Limb (tissue), 2 donors: ENCODE results near the gene RNF145.
"Not testable (repeated sequence)": the region's sequence is repeated elsewhere in the genome, so short reads cannot be mapped to it uniquely, and the experiment has no call there.

Experiments
- DNase-seq, 2 donors: peaks; one replicate each; pipeline ENCODE4 v3.0.0-alpha.2; 2016; ENCODE audit errors: extremely low spot score in 2 of 2

RNF145 gene

DNA sequence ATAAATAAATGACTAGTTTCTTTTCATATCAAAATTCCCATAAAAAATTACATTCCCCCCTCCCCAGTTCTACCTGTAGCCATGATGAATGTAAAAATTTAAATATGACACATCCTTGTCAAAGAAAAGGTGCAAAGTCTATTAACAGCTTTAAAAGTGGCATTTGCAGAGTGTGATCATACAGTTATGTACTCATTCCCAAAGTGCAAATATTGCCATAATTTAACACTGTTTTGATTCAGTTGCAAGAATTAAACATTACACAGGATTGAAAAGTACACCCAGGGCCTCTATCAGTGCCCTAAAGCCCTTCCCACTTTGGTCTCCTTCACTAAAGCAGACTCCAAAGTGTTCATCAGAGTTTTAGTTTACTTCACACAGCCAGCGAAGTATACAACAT is 51.8 kb downstream of the RNF145 start:
- DNase-seq = no peak

GRCh38 chr5:159156426-159157238 is 52.7 kb downstream of the RNF145 start:
- peak in 1 of 2 donors; percentile 82 for DNase-seq

- no peak for DNase-seq
Observed at GRCh38 chr5:159155960-159156359, 53.4 kb downstream of the RNF145 start.

- DNase-seq = no peak
Observed at GRCh38 chr5:159152876-159153275, 56.5 kb downstream of the RNF145 start.

GRCh38 chr5:159149085-159149484 is 60.3 kb downstream of the RNF145 start:
- no peak for DNase-seq

GRCh38 chr5:159147976-159148375 is 61.4 kb downstream of the RNF145 start:
- DNase-seq = no peak

GRCh38 chr5:159146839-159147238 is 62.5 kb downstream of the RNF145 start:
- DNase-seq = no peak

GRCh38 chr5:159145160-159145559 is 64.2 kb downstream of the RNF145 start:
- DNase-seq = not testable (repeated sequence)

GRCh38 chr5:159139802-159140201 is 69.6 kb downstream of the RNF145 start:
- DNase-seq = no peak

DNA sequence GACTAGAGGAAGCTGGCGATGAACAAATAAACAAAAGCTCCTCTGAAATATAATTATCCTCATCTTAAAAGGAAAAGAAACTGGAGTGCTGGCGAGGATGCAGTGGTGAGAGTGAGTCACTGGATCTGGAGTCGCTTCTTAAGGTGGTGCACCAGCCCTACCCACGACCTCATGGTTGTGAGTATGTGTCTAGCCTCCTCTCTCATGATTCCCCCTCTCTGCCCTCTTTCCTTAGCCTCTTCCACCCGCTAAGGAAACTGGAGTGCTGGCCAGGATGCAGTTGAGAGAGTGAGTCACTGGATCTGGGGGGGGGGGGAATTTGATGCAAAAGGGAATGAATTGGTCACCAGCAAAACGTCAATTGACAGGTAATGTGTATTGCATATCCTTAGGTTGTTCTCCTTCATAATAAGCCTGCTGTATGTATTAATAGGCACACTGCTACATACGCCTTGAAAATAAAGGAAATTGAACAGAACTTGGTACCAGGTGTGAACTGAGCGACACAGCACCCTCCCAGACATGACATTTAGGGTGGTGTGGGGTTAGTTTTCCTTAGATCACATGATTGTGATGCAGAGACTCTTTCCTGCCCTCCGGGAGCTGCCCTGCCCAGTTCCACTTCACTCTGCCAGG is 73.3 kb downstream of the RNF145 start:
- DNase-seq = no peak

- peak; percentile 40 to 77 for DNase-seq
Observed at GRCh38 chr5:159133041-159133741, 76.2 kb downstream of the RNF145 start.

GRCh38 chr5:159132429-159133040 is 76.8 kb downstream of the RNF145 start:
- DNase-seq = no peak

GRCh38 chr5:159131951-159132350 is 77.4 kb downstream of the RNF145 start:
- DNase-seq = no peak

GRCh38 chr5:159130871-159131270 is 78.5 kb downstream of the RNF145 start:
- DNase-seq = peak in 1 of 2 donors; percentile 19

DNA sequence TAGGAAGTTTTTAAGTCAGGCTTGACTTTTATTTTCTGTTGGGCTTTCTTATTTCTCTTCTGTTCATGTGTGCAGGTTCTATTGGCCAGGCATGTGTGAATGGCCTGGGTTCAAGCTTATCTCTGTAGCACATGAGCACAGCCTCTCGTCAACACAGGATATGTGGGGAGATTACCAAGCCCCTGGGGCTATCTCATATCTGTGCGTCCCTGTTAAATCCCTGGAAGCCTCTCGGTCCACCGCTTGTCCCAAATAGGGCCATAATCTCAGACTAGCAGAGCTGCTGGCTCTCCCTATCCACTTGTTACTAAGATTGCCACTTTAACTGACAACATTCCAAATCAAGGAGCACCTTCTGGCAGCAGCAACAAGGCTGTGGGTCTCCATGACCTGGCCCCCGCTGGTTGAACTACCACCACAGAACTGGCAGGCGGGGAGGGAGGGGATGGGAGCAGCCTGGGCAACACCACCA is 81.2 kb downstream of the RNF145 start:
- no peak for DNase-seq

- no peak for DNase-seq
Observed at GRCh38 chr5:159123700-159124099, 85.7 kb downstream of the RNF145 start.

DNA sequence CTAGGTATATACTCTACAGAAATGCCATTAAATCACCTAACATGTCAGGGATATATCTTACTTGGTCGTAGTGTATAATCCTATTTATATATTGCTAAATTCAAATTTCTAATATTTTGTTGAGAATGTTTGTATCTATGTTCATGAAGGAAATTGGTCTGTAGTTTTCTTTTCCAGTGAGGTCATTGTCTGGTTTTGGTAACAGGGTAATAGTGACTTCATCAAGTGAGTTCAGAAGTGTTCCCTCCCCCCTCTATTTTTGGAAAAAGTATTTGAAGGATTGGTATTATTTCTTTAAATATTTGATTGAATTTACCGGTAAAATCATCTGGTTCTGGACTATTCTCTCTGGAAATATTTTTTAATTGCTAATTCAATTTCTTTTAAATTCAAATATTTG is 86.2 kb downstream of the RNF145 start:
- DNase-seq = no peak

- DNase-seq = no peak
Observed at GRCh38 chr5:159121061-159121460, 88.3 kb downstream of the RNF145 start.

GRCh38 chr5:159120446-159120845 is 88.9 kb downstream of the RNF145 start:
- no peak for DNase-seq

GRCh38 chr5:159119842-159120241 is 89.5 kb downstream of the RNF145 start:
- DNase-seq = not testable (repeated sequence)

GRCh38 chr5:159118958-159119659 is 90.2 kb downstream of the RNF145 start:
- not testable (repeated sequence) for DNase-seq
